ENCODE results near the gene P2RY4. TPM values are rescaled to one million over a fixed set of nuclear protein-coding genes. Genes with fewer than 3 reads are reported as not detected.

The P2RY4 gene
- total and polyA plus RNA-seq, 10 of the 15 experiments (the other 5 are each of a cell fraction or from before 2014, with no cell fraction given) = 0.07 to 0.44 (median 0.13) TPM; not detected in 7

- Histone ChIP-seq H2AFZ (ENCODE audit: control insufficient read depth, low read depth, low read length) (no peak overlapping the region), H3K79me2 (ENCODE audit: control insufficient read depth, insufficient read depth, low read length) (no peaks in the 10 kb centered on the region), H4K20me1 (ENCODE audit: control insufficient read depth, insufficient read depth) (no peaks in the 10 kb centered on the region), H3K27me3 (replicated peaks in 1 of 2; ENCODE audit: control insufficient read depth in 2 of 2, insufficient read depth in 2 of 2, low read length in 1 of 2) (no peaks in the 10 kb centered on the region), H3K9me3 (replicated peaks; ENCODE audit: control insufficient read depth, insufficient read depth, low read length) (no peaks in the 10 kb centered on the region), H3K9ac (ENCODE audit: control insufficient read depth, insufficient read depth, low read length) (no peak overlapping the region), H3K36me3 (ENCODE audit: control insufficient read depth in 2 of 2, insufficient read depth in 2 of 2, low read length in 1 of 2) (no peaks in the 10 kb centered on the region), H3K4me3 (no peak overlapping the region), H3K4me1 (ENCODE audit: control insufficient read depth, insufficient read depth, low read length) (no peaks in the 10 kb centered on the region), H3K4me2 (ENCODE audit: control insufficient read depth, insufficient read depth) (no peak overlapping the region), H3K27ac (ENCODE audit: control insufficient read depth, insufficient read depth) (no peak overlapping the region)
- in situ Hi-C loops (cut with MboI) = no loop called here
- ATAC-seq = no peak
- ChIA-PET SMC1A (ENCODE audit: uncharacterized antibody, unreplicated experiment) (no interaction called here), POLR2A (no interaction called here), CTCF (no interaction called here), RAD21 (ENCODE audit: unreplicated experiment) (no interaction called here)
- BruUV-seq (replicated peaks) = no TSS peak
- DNase-seq (ENCODE audit: low read depth, low spot score) = no peak
- intact Hi-C loops (cut with micrococcal nuclease; ENCODE audit: unreplicated experiment) = no loop called here
- WGBS (ENCODE audit: insufficient coverage, insufficient replicate concordance, low lambda C conversion rate, missing lambda C conversion rate) = 100% methylated on average over 1 of the region's 2 CpGs
- no peak for FAIRE-seq
- TF ChIP-seq ATF7 (IDR thresholded peaks at IDR 0.05; ENCODE audit: low read depth) (no peak), TARDBP (IDR thresholded peaks at IDR 0.05; ENCODE audit: borderline replicate concordance) (no peak), USF2 (IDR thresholded peaks at IDR 0.05; ENCODE audit: borderline replicate concordance, low read depth, low read length) (no peak), KLF5 (IDR thresholded peaks at IDR 0.05; ENCODE audit: partially characterized antibody) (no peak), SMARCA5 (IDR thresholded peaks at IDR 0.05) (no peak), BMI1 (IDR thresholded peaks at IDR 0.05; ENCODE audit: borderline replicate concordance) (no peak), SMC3 (IDR thresholded peaks at IDR 0.05; ENCODE audit: borderline replicate concordance, low read length) (no peak), SIN3A (IDR thresholded peaks at IDR 0.05; ENCODE audit: low read depth, low read length) (no peak), POLR2A (IDR thresholded peaks at IDR 0.05; ENCODE audit: low read depth, low read length) (no peak), CEBPB (IDR thresholded peaks at IDR 0.05; ENCODE audit: borderline replicate concordance in 1 of 2, low read depth in 2 of 2, low read length in 2 of 2) (no peak), CHD4 (IDR thresholded peaks at IDR 0.05) (no peak), PAX8 (IDR thresholded peaks at IDR 0.05) (no peak), RCOR1 (conservative IDR thresholded peaks at IDR 0.05; ENCODE audit: low read depth, low read length) (no peak), CUX1 (IDR thresholded peaks at IDR 0.05; ENCODE audit: insufficient replicate concordance, low read depth, low read length) (no peak), BHLHE40 (IDR thresholded peaks at IDR 0.05; ENCODE audit: borderline replicate concordance in 1 of 2, low read depth in 2 of 2, low read length in 1 of 2) (no peak), HDAC2 (IDR thresholded peaks at IDR 0.05) (no peak), SMAD1 (IDR thresholded peaks at IDR 0.05; ENCODE audit: low read depth, partially characterized antibody) (no peak)
- TF ChIP-seq, protein P1, sequence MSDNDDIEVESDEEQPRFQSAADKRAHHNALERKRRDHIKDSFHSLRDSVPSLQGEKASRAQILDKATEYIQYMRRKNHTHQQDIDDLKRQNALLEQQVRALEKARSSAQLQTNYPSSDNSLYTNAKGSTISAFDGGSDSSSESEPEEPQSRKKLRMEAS (IDR thresholded peaks at IDR 0.05; ENCODE audit: low read depth, low read length) = no peak
- TF ChIP-seq, protein P2, sequence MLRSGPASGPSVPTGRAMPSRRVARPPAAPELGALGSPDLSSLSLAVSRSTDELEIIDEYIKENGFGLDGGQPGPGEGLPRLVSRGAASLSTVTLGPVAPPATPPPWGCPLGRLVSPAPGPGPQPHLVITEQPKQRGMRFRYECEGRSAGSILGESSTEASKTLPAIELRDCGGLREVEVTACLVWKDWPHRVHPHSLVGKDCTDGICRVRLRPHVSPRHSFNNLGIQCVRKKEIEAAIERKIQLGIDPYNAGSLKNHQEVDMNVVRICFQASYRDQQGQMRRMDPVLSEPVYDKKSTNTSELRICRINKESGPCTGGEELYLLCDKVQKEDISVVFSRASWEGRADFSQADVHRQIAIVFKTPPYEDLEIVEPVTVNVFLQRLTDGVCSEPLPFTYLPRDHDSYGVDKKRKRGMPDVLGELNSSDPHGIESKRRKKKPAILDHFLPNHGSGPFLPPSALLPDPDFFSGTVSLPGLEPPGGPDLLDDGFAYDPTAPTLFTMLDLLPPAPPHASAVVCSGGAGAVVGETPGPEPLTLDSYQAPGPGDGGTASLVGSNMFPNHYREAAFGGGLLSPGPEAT (IDR thresholded peaks at IDR 0.05; ENCODE audit: low read depth) = no peak
Measured at GRCh38 chrX:70247252-70247651, 12.8 kb downstream of the P2RY4 start.
